ENCODE data around the gene ARL5C.
A peak's percentile ranks its signal among the peaks of the same experiment; 100 is the strongest.

ARL5C gene

GRCh38 chr17:39205112-39205526 lies 39.2 kb upstream of the ARL5C start:
- TF ChIP-seq, protein P1, sequence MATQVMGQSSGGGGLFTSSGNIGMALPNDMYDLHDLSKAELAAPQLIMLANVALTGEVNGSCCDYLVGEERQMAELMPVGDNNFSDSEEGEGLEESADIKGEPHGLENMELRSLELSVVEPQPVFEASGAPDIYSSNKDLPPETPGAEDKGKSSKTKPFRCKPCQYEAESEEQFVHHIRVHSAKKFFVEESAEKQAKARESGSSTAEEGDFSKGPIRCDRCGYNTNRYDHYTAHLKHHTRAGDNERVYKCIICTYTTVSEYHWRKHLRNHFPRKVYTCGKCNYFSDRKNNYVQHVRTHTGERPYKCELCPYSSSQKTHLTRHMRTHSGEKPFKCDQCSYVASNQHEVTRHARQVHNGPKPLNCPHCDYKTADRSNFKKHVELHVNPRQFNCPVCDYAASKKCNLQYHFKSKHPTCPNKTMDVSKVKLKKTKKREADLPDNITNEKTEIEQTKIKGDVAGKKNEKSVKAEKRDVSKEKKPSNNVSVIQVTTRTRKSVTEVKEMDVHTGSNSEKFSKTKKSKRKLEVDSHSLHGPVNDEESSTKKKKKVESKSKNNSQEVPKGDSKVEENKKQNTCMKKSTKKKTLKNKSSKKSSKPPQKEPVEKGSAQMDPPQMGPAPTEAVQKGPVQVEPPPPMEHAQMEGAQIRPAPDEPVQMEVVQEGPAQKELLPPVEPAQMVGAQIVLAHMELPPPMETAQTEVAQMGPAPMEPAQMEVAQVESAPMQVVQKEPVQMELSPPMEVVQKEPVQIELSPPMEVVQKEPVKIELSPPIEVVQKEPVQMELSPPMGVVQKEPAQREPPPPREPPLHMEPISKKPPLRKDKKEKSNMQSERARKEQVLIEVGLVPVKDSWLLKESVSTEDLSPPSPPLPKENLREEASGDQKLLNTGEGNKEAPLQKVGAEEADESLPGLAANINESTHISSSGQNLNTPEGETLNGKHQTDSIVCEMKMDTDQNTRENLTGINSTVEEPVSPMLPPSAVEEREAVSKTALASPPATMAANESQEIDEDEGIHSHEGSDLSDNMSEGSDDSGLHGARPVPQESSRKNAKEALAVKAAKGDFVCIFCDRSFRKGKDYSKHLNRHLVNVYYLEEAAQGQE (IDR thresholded peaks at IDR 0.05; ENCODE audit: insufficient read depth in 1 of 2, low read depth in 2 of 2, low read length in 2 of 2), result no peak
- TF ChIP-seq POLR2AphosphoS5 (IDR thresholded peaks at IDR 0.05; ENCODE audit: low read depth, low read length) (no peak; the same call in none of the 2 replicates), SIN3A (IDR thresholded peaks at IDR 0.05; ENCODE audit: borderline replicate concordance, insufficient read depth, low read length) (no peak), TAF1 (IDR thresholded peaks at IDR 0.05; ENCODE audit: borderline replicate concordance, insufficient read depth, low read length) (no peak), FOXP2 (optimal IDR thresholded peaks at IDR 0.05; ENCODE audit: borderline replicate concordance, extremely low read depth, extremely low read length, insufficient read depth) (no peak)

GRCh38 chr17:39204245-39204644 lies 38.3 kb upstream of the ARL5C start:
- TF ChIP-seq, protein P1 (IDR thresholded peaks at IDR 0.05; ENCODE audit: insufficient read depth in 1 of 2, low read depth in 2 of 2, low read length in 2 of 2), result no peak
- TF ChIP-seq SIN3A (IDR thresholded peaks at IDR 0.05; ENCODE audit: borderline replicate concordance, insufficient read depth, low read length) (no peak), TAF1 (IDR thresholded peaks at IDR 0.05; ENCODE audit: borderline replicate concordance, insufficient read depth, low read length) (no peak), FOXP2 (optimal IDR thresholded peaks at IDR 0.05; ENCODE audit: borderline replicate concordance, extremely low read depth, extremely low read length, insufficient read depth) (no peak), POLR2AphosphoS5 (IDR thresholded peaks at IDR 0.05; ENCODE audit: low read depth, low read length) (no peak; the same call in 1 of the 2 replicates)

DNA sequence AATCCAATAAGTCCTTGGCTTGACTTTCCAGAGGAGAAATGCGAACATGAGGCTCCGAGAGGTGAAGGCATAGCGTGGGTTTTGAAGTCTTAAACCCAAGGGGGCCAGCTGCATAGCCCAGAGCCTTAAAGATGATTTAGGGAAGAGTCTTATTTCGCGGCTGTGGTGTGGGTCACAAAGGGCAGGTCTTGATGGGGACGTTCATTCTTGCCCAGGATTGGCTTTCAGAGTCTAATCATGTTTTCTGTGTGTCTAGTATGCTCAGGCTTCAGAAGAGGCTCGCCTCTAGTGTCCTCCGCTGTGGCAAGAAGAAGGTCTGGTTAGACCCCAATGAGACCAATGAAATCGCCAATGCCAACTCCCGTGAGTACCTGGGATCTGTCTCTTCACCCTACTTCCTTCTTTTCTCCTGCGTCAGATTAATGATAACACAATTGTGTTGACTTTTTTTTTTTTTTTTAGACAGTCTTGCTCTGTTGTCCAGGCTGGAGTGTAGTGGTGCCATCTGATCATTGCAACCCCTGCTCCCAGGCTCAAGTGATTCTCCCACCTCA lies 35.1 kb upstream of the ARL5C start:
- TF ChIP-seq, protein P1 (IDR thresholded peaks at IDR 0.05; ENCODE audit: insufficient read depth in 1 of 2, low read depth in 2 of 2, low read length in 2 of 2), result no peak
- TF ChIP-seq FOXP2 (optimal IDR thresholded peaks at IDR 0.05; ENCODE audit: borderline replicate concordance, extremely low read depth, extremely low read length, insufficient read depth) (no peak), POLR2AphosphoS5 (IDR thresholded peaks at IDR 0.05; ENCODE audit: low read depth, low read length) (peak; percentile 47), SIN3A (IDR thresholded peaks at IDR 0.05; ENCODE audit: borderline replicate concordance, insufficient read depth, low read length) (no peak), TAF1 (IDR thresholded peaks at IDR 0.05; ENCODE audit: borderline replicate concordance, insufficient read depth, low read length) (no peak)

DNA sequence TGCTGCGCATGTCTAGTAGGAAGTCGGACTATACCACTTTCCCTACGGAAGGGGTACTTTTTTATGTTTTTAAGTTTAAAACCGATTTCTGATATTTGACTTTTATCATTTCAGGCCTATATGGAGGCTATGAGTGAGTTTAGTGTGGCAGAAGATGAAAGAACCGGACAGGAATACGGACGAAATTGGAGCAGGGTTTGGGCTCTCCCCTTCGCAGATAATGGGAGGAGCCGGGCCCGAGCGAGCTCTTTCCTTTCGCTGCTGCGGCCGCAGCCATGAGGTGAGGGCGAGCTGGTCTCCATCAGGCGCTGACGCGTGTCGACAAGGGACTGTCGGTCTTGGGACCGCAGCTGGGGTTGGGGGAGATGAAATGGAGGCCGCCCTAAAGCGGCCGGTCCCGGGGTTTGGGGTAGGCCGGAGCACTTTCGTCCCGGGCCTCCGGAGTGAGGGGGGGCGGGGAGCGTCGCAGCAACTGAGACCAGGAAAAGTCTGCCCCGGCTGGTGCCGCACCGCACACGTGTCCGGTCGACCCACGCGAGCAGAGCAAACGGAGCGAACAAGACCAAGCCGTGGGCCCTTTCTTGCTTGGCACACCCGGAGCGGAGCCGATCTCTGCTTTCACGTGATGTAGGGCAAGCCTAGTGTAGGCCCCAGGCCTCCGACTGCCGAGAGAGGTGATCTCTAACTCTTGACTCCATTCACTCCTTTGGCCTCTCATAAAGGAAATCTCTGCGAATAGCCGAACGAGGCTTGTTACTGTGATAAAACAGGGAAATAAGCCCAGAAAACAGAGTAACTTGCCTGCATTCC lies 34.3 kb upstream of the ARL5C start, which contains the start of gene RPL19:
RPL19 (plus strand) TSS at position 214 of the 810 bp plus-strand sequence; CDS start at position 276, 62 bp downstream.
- TF ChIP-seq TAF1 (IDR thresholded peaks at IDR 0.05; ENCODE audit: borderline replicate concordance, insufficient read depth, low read length), result peak; percentile 98
- TF ChIP-seq POLR2AphosphoS5 (IDR thresholded peaks at IDR 0.05; ENCODE audit: low read depth, low read length), result peak; percentile 98
- TF ChIP-seq, protein P1 (IDR thresholded peaks at IDR 0.05; ENCODE audit: insufficient read depth in 1 of 2, low read depth in 2 of 2, low read length in 2 of 2), result peak; percentile 32 to 67; a peak in 3 of 4 replicates
- TF ChIP-seq FOXP2 (optimal IDR thresholded peaks at IDR 0.05; ENCODE audit: borderline replicate concordance, extremely low read depth, extremely low read length, insufficient read depth), result no peak
- TF ChIP-seq SIN3A (IDR thresholded peaks at IDR 0.05; ENCODE audit: borderline replicate concordance, insufficient read depth, low read length), result no peak

All from PFSK-1 (cell line).